ENCODE data around the gene HMX3.

DNA sequence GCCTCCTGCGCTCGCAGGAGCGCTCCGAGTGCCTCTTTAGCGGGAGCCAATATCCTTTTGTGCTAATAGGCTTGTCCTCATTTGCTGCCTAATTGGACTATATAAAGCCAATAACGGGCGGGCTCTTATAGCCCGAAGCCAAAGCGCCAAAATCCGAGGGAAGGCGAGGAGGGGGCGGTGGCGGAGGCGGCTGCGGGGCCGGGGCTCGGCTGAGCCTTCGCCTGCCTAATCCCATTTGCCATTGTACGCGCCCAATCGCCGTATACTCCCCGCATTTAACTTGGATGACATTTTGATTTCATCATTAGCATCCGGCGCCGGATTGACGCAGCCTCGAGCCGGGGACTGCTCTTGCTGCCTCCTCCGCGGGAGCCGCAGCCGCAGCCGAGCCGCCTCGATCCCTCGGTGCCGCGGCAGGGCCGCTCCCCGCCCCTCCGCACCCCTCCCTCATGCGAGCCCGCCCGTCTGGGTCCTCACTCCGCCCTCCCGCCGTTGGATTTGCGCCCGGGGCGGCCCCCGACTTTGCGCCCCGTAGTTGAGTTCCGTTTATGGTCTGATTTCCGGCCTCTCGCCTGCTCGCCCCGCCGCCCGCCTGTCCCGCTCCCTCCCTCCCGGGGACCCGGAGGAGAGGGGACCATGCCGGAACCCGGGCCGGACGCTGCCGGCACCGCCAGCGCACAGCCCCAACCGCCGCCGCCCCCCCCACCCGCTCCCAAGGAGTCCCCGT, at the start of gene HMX3:
- TF ChIP-seq, protein P1, sequence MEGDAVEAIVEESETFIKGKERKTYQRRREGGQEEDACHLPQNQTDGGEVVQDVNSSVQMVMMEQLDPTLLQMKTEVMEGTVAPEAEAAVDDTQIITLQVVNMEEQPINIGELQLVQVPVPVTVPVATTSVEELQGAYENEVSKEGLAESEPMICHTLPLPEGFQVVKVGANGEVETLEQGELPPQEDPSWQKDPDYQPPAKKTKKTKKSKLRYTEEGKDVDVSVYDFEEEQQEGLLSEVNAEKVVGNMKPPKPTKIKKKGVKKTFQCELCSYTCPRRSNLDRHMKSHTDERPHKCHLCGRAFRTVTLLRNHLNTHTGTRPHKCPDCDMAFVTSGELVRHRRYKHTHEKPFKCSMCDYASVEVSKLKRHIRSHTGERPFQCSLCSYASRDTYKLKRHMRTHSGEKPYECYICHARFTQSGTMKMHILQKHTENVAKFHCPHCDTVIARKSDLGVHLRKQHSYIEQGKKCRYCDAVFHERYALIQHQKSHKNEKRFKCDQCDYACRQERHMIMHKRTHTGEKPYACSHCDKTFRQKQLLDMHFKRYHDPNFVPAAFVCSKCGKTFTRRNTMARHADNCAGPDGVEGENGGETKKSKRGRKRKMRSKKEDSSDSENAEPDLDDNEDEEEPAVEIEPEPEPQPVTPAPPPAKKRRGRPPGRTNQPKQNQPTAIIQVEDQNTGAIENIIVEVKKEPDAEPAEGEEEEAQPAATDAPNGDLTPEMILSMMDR (IDR thresholded peaks at IDR 0.05): no peak
- TF ChIP-seq POLR2A (IDR thresholded peaks at IDR 0.05): no peak

All from Peyer's patch (tissue), 4 donors.